GM19328 (cell line): ENCODE data around the gene DCLK2.
"Not testable (repeated sequence)": the region's sequence is repeated elsewhere in the genome, so short reads cannot be mapped to it uniquely, and the experiment has no call there.

Source experiments
- ATAC-seq: cut with Tn5 transposase; IDR thresholded peaks from one replicate; pipeline ENCODE4 v1.9.1; 2021; ENCODE audit warnings: mild to moderate bottlenecking, moderate library complexity; ENCODE audit not compliant: unreplicated experiment

The DCLK2 gene

DNA sequence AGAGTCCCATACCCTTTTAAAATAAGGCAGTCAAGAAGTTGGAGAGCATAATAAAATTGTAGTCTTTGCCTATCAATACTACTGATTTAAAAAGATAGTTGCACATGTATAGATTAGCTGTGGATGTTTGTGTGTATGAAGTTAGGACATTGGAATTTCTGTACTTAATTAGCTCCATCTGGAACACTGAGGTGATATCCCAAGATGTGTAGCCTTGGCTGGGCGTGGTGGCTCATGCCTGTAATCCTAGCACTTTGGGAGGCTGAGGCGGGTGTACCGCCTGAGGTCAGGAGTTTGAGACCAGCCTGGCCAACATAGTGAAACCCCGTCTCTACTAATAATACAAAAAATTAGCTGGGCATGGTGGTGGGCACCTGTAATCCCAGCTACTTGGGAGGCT lies 119.0 kb downstream of the DCLK2 start:
- not testable (repeated sequence) for ATAC-seq

- ATAC-seq = no peak
These were observed 120.8 kb downstream of the DCLK2 start for GRCh38 chr4:150199056-150199455.

DNA sequence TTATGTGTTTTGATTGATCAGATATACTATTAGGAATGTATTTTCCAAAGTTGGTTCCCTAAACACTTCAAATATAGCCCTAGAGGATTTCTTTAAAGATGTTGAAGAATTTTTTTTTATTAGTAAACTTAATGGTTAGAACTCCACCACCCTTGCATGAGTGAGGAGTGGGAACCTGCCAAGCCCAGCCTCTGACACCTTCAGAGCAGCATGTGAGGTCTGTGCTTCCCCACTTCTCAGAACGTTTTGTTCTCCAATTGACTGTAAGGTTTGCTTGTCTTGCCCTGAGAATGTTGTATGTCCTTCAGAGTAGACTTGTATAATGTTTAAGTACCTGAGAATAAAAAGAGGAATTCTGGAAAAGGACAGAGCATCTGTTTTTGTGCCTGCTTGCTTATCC lies 126.8 kb downstream of the DCLK2 start:
- ATAC-seq = no peak

GRCh38 chr4:150206265-150206664 lies 128.0 kb downstream of the DCLK2 start:
- ATAC-seq = no peak

DNA sequence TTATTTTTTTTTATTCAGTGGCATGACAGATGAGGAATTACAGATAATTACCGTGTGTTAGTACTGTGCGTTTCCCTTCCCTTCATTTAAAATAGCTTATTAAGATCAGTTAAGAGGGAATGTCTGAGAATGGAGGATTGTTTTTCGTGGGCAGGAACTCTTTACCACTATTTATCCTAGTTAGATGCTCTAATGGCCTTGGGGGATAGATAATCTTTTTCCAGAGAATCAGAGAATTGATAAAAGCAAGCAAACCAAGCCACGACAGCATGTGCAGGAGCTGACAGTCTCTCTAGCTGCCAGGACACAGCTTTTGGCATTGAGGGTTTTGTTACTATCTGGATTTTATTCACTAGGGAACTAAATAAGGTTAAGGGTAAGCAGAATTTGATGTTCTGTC lies 128.7 kb downstream of the DCLK2 start:
- no peak for ATAC-seq

DNA sequence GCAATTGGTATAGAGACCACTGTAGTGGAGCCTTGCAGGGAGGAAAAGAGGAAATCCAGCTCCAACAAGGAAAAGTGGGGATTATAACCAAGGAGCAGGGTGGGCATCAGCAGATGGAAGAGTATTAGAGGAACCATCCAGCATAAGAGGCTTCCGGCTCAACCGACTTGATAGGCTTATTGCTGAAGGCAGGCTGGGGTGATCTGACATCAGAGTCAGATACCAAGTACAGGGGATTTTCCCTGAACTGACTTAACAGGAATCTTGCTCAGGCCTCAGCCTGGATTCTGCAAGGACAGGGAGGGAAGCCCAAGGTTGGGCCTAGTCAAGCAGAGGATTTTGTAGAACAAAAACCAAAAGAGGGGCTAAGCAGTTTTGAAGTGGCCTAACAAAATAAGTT lies 129.6 kb downstream of the DCLK2 start:
- no peak for ATAC-seq

DNA sequence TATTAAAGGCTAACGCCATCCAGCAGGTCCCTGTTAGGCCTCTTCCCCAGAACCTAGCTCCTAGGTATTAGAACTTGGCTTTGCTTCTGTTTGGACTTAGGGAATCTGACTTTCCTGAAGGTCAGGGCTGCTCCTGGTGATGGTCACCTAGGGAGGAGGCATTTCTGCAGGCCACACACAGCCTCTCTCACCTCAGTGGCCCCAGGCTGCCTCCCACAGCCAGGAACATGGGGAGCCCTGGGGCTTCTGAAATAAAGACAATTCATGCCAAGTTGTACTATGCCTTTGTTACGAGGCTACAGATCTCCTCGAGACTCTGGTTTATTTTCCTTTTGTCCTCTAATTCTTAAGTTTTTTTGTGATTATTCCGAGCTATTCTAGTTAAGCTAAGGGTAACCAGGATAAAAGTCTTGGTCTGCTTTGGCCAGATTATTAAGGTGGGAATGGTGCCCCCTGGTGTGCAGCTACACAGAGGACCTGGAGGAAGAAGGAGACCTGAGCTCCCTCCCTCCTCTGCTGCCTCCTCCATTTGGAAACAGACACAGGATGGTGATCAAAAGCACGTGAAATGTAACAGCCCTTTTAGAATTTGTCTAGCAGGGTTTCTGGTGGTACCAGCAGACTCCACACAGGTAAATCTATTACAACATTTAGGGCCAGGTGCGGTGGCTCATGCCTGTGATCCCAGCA lies 131.0 kb downstream of the DCLK2 start:
- ATAC-seq = no peak

DNA sequence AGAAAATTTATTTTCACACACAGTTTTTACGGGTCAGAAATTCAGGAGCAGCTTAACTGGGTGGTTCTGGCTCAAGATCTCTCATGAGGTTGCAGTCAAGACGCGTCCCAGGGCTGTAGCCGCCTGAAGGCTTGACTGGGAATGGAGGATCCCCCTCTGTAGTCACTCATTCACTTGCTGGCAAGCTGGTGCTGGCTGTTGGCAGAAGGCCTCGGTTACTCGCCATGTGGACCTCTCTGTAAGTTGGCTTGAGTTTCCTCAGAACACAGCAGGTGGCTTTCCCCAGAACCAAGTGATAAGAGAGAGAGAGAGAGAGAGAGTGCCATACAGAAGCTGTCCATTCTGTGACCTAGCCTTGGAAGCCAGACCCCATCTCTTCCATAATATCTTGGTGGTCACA lies 132.8 kb downstream of the DCLK2 start:
- no peak for ATAC-seq

GRCh38 chr4:150211799-150212445 lies 133.7 kb downstream of the DCLK2 start:
- no peak for ATAC-seq

GRCh38 chr4:150212485-150212884 lies 134.2 kb downstream of the DCLK2 start:
- no peak for ATAC-seq

- no peak for ATAC-seq
These were observed 134.7 kb downstream of the DCLK2 start for GRCh38 chr4:150212927-150213326.

DNA sequence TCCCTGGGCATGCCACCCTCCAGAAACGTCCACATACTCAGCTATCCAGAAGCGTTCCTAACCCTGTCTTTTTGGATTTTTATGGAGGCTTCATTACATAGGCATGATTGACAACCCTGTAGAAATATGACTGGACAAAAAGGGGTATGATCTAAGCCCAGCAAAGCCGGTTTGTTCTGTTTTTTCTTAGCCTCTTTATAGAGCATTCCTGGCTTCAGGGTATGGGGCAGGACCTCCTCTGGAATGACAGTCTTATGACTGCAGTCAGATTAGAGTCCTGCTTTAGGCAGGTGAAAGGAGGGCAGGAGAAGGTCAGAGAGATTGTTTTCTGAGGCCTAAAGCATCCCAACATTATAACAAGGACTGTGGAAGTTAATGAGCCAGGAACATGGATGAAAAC lies 137.4 kb downstream of the DCLK2 start:
- no peak for ATAC-seq

- ATAC-seq = no peak
These were observed 138.5 kb downstream of the DCLK2 start for GRCh38 chr4:150216726-150217125.

DNA sequence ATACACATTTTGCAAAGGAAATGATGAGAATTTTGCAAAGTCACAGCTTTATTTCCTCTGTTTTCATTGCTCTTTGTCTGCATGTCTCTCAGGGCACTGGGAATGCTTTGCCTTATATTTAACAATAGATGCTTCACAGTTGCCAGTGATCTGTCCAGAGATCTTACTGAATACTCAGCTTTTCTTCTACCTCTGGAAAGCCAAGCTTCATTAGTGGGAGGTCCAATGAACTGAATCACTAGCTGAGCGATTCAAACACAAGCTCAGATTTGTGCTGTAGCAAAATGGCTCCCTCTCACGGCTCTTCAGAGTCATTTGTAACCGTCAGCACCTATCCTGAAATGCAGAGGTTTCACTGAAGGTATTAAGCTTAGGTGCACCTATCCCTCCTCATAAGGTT lies 138.9 kb downstream of the DCLK2 start:
- no peak for ATAC-seq

DNA sequence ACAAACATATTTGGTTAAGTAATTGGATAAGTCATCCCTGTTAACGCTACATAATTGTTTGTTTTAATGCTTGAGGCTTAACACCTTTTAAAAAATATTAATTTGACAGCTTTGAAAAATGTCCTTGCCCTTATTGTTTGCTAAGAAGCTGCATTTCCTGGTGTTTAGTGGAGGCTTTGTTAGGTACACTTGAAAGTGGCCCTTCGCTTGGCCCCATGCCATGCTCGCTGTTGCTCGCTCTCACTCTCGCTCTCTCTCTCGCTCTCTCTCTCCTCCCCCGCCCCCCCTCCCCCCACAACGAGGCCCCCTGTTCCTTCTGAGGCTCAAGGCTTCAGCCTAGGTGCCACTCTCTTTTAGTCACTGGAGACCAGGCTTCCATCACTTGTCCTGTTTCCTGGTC lies 139.6 kb downstream of the DCLK2 start:
- ATAC-seq = no peak

- ATAC-seq = no peak
These were observed 140.2 kb downstream of the DCLK2 start for GRCh38 chr4:150218447-150218846.

- no peak for ATAC-seq
These were observed 141.6 kb downstream of the DCLK2 start for GRCh38 chr4:150219841-150220240.

DNA sequence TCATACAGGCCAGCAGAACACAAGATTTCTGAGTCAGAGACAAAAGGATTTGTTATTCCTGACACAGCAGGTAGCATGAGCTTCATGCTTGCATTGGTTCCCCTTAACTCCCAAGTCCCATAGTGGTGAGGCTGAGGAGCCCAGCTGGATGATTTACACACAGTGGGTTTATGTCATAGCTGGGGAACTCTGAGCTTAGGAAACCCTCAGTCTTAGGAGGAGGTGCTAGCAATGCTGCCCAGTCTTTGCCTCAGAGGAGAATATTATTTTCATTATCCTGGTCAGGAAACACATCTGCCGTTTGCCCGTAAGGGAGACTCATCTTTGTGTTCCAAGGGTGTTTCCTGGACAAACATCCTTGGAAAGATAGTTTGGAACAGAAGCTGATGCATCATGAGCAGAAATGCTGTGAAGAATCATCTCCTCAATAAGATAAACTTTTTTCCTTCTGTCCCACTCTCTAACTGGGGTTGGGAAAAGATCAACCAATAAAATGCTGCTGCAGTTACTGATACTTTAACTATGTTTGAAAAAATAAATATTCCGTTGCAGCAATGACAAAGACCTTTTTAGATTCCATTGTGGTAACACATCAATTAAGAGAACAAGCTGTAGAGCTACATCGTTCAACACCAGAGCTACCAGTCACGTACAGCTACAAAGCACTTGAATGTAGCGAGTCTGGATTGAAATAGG lies 146.8 kb downstream of the DCLK2 start:
- ATAC-seq = no peak

DNA sequence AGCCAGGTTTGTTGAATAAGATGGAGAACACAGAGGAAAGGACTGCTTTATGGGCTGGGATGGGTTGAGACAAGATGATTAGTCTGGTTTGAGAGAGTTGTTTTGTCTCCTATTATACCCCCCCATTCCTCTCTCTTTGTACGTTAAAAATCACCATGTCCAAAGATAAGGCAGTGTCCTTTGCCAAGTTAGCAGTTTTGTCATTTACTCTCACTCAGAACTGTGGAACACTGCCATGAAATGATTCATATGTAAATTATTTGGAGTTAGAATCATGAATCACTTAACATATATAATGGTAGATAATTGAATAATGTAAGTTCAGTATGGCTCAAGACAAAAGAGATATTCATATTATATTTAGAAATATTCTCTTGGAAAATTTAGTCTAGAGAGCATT lies 151.3 kb downstream of the DCLK2 start:
- ATAC-seq = no peak

- no peak for ATAC-seq
These were observed 152.3 kb downstream of the DCLK2 start for GRCh38 chr4:150230561-150230960.

DNA sequence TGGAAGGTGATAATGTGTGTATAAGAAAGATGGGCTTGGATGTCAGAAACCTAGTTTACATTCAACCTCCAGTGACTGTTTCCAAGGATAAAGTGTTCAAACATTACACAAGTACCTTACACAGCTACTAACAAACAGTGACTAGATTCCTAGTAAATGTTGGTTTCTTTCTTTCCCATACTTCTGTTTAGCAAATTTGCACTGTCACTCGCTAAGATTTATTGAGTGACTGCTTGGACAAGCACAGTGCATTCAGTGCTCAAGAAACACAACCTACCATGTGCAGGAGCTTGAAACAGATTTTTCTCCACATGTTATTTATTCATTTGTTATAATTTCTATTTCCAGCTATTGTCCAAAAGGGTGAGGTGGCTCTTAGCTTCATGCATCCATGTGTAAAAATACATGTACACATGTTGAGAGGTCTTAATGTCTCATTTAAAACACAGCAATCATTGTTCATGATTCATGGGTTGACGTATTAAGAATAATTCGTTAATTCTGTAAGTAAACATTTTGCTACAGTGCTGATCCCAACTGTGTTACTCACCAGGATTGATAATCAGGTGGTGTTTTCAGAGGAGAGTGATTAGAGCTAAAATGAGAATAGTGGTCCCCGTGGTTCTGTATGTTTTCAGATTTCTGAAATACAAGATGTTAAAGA lies 153.0 kb downstream of the DCLK2 start:
- ATAC-seq = no peak

DNA sequence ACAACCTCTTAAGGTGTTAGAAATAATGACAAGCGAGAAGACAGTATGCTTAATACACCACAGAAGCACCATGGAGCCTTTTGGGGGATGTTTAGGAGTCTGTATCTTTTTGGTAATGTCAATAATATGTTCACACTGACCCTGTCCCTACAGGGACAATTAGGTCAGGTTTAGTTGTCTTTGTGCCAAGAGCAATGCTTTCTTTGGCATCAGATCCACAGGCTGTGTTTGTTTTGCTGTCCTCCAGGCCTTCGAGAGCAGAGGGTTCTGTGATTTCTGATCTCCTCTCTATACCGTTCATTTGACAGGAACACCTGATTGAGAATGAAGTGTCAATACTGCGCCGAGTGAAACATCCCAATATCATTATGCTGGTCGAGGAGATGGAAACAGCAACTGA lies 153.8 kb downstream of the DCLK2 start:
- no peak for ATAC-seq
